Dendritic cell treated with granulocyte-macrophage colony-stimulating factor and Interleukin-4, amounts not matched to agents 40 ng/mL and 50 ng/mL, for 4 days (primary cell): ENCODE data around the gene IFNGR1.
"Not testable (repeated sequence)": the region's sequence is repeated elsewhere in the genome, so short reads cannot be mapped to it uniquely, and the experiment has no call there.

Experiments used
- H3K27ac Mint-ChIP-seq: one replicate; pipeline ENCODE4 v1.8.0; 2022; ENCODE audit warnings: mild to moderate bottlenecking, mixed read lengths
- H3K27me3 Mint-ChIP-seq: one replicate; pipeline ENCODE4 v1.8.0; 2022; ENCODE audit warnings: mild to moderate bottlenecking, mixed read lengths
- H3K36me3 Mint-ChIP-seq: one replicate; pipeline ENCODE4 v1.8.0; 2022; ENCODE audit warnings: low read depth, mixed read lengths
- H3K4me1 Mint-ChIP-seq: one replicate; pipeline ENCODE4 v1.8.0; 2022; ENCODE audit warnings: low read depth, mixed read lengths
- H3K4me3 Mint-ChIP-seq: one replicate; pipeline ENCODE4 v1.8.0; 2022; ENCODE audit warnings: mild to moderate bottlenecking, moderate library complexity, mixed read lengths
- H3K9me3 Mint-ChIP-seq: one replicate; pipeline ENCODE4 v1.8.0; 2022; ENCODE audit warnings: mixed read lengths
- intact Hi-C: fragments of 100-400 bp; cut with micrococcal nuclease; formaldehyde crosslinking; loops from one replicate; pipeline ENCODE4 v1.15.0; 2022

IFNGR1 gene

DNA sequence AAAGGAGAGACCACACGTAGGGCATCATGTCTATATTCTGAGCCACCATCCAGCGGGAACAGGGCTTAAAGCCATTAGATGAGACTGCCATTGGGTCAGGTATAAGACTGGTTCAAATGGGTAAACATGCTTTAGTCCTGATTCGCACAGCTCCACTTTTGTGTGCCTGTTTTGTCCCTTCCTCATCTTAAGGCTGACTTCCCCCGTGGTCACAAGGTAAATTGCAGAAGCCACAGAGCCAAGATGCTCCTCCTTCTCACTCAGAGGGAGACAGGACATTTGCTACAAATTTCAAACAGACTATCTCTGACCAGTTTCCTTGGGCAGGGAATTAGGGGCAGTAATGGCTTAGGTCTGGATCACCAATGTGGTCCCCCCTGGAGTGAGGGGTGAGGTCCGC, 11.4 kb upstream of the IFNGR1 start:
- Mint-ChIP-seq H3K27ac (peak overlapping the region; percentile 83), H3K4me1 (peaks cover 83% of the 10 kb centered on the region)
- intact Hi-C loops = no loop called here

DNA sequence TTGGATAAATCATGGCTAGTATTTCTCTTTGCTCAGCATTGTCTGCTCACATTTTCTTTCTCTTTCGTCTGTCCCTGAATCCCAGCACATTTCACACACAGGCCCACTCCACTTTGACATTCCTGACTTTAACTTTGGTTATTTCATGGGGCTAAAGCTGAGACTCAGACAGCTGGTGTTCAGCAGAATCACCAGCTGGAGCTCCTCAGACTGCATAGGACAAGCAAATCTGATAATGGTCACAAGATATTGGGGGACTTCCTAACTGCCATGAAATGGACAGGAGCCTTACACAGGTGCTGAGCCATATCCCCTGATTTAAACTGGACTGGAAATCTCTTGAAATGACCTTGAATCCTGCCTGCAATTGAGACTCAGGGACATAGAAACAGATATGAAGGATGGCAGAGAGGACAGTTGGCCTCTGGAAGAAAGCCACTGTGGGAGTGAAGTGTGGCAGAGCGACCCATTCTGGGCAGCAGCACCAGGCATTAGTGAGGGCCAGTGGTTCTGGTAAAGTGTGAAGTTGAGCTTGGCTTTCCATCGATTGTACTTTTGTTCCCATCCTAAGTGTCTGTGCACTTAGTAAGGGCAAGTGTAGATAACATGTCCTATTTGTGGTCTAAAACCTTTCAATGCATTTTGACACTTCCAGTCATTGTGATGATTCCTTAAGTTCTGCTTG, 10.0 kb upstream of the IFNGR1 start:
- no peak overlapping the region for H3K4me3 Mint-ChIP-seq
- no peaks in the 10 kb centered on the region for H3K36me3 Mint-ChIP-seq
- H3K9me3 Mint-ChIP-seq = no peaks in the 10 kb centered on the region
- intact Hi-C loops = no loop called here
- peak overlapping the region; percentile 67 for H3K27ac Mint-ChIP-seq
- peaks cover 86% of the 10 kb centered on the region for H3K4me1 Mint-ChIP-seq
- no peaks in the 10 kb centered on the region for H3K27me3 Mint-ChIP-seq

More for the DNA sequence above, 11.4 kb upstream of the IFNGR1 start:
- no peaks in the 10 kb centered on the region for H3K36me3 Mint-ChIP-seq
- no peaks in the 10 kb centered on the region for H3K27me3 Mint-ChIP-seq
- H3K9me3 Mint-ChIP-seq = no peaks in the 10 kb centered on the region
- no peak overlapping the region for H3K4me3 Mint-ChIP-seq

GRCh38 chr6:137227871-137228302, 8.7 kb upstream of the IFNGR1 start:
- Mint-ChIP-seq H3K4me1 (peaks cover 86% of the 10 kb centered on the region), H3K27me3 (no peaks in the 10 kb centered on the region), H3K36me3 (no peaks in the 10 kb centered on the region), H3K4me3 (no peak overlapping the region), H3K27ac (peak overlapping the region; percentile 100), H3K9me3 (no peaks in the 10 kb centered on the region)
- intact Hi-C loops = no loop called here

DNA sequence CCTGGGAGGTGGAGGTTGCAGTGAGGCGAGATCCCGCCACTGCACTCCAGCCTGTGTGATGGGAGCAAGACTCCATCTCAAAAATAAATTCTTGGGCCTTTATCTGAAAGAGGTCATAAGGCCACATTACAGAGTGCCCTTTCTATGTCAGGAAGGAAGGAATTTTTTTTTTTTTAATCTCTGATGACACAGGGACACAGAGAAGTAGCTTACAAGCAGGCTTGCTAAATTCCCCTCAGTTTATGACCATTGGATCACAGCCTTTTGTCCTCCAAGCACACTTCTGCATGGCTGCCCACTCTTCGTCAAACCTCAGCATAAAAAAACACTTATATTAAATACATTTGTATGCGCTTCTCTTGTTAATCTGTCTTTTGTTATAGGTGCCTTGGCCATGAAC, 7.5 kb upstream of the IFNGR1 start:
- Mint-ChIP-seq H3K36me3 (no peaks in the 10 kb centered on the region), H3K4me1 (peaks cover 86% of the 10 kb centered on the region), H3K27ac (peak overlapping the region; percentile 100), H3K4me3 (no peak overlapping the region), H3K9me3 (no peaks in the 10 kb centered on the region), H3K27me3 (no peaks in the 10 kb centered on the region)
- intact Hi-C loops = no loop called here

GRCh38 chr6:137224799-137225198, 5.6 kb upstream of the IFNGR1 start:
- peak overlapping the region; percentile 100 for H3K27ac Mint-ChIP-seq
- H3K4me3 Mint-ChIP-seq = no peak overlapping the region

GRCh38 chr6:137223370-137224131, 4.4 kb upstream of the IFNGR1 start:
- Mint-ChIP-seq H3K27ac (peak overlapping the region; percentile 100), H3K36me3 (peaks cover 8% of the 10 kb centered on the region), H3K4me3 (no peak overlapping the region), H3K9me3 (no peaks in the 10 kb centered on the region), H3K27me3 (no peaks in the 10 kb centered on the region), H3K4me1 (peaks cover 78% of the 10 kb centered on the region)
- intact Hi-C loops = loop anchor here (2.0 kb wide), 1 partner anchor 85 kb away; no protein-coding TSS in a partner anchor

More at GRCh38 chr6:137224799-137225198, 5.6 kb upstream of the IFNGR1 start:
- Mint-ChIP-seq H3K27me3 (no peaks in the 10 kb centered on the region), H3K36me3 (no peaks in the 10 kb centered on the region), H3K9me3 (no peaks in the 10 kb centered on the region), H3K4me1 (peaks cover 85% of the 10 kb centered on the region)
- intact Hi-C loops = loop anchor here (1.0 kb wide), 1 partner anchor 10 kb away; no protein-coding TSS in a partner anchor

- H3K4me1 Mint-ChIP-seq = peaks cover 72% of the 10 kb centered on the region
- H3K4me3 Mint-ChIP-seq = no peak overlapping the region
- peaks cover 20% of the 10 kb centered on the region for H3K36me3 Mint-ChIP-seq
- H3K27me3 Mint-ChIP-seq = no peaks in the 10 kb centered on the region
- peak overlapping the region; percentile 100 for H3K27ac Mint-ChIP-seq
- no peaks in the 10 kb centered on the region for H3K9me3 Mint-ChIP-seq
- intact Hi-C loops = loop anchor here (2.0 kb wide), 1 partner anchor 86 kb away; no protein-coding TSS in a partner anchor
These were observed 3.2 kb upstream of the IFNGR1 start for GRCh38 chr6:137222381-137222780.

GRCh38 chr6:137219664-137220252, 573 bp upstream of the IFNGR1 start:
- Mint-ChIP-seq H3K4me1 (peaks cover 66% of the 10 kb centered on the region), H3K9me3 (no peaks in the 10 kb centered on the region), H3K4me3 (peak overlapping the region; percentile 93), H3K27ac (peak overlapping the region; percentile 100), H3K27me3 (no peaks in the 10 kb centered on the region), H3K36me3 (peaks cover 40% of the 10 kb centered on the region)
- intact Hi-C loops = loop anchor here (2.0 to 5.0 kb wide), 2 partner anchors 15 to 82 kb away; no protein-coding TSS in a partner anchor

- H3K27ac Mint-ChIP-seq = peak overlapping the region; percentile 100
- no peaks in the 10 kb centered on the region for H3K27me3 Mint-ChIP-seq
- peak overlapping the region; percentile 93 for H3K4me3 Mint-ChIP-seq
- H3K36me3 Mint-ChIP-seq = peaks cover 53% of the 10 kb centered on the region
- intact Hi-C loops = loop anchor here (1.0 to 5.0 kb wide), 3 partner anchors 16 to 96 kb away; no protein-coding TSS in a partner anchor
- H3K9me3 Mint-ChIP-seq = no peaks in the 10 kb centered on the region
- H3K4me1 Mint-ChIP-seq = peaks cover 66% of the 10 kb centered on the region
These were observed 690 bp downstream of the IFNGR1 start for GRCh38 chr6:137218473-137218916.

GRCh38 chr6:137217801-137218472, 1.2 kb downstream of the IFNGR1 start:
- Mint-ChIP-seq H3K27ac (peak overlapping the region; percentile 100), H3K27me3 (no peaks in the 10 kb centered on the region), H3K4me1 (peaks cover 66% of the 10 kb centered on the region), H3K9me3 (no peaks in the 10 kb centered on the region), H3K36me3 (peaks cover 59% of the 10 kb centered on the region), H3K4me3 (peak overlapping the region; percentile 93)
- intact Hi-C loops = loop anchor here (1.0 to 5.0 kb wide), 4 partner anchors 17 to 96 kb away; no protein-coding TSS in a partner anchor

- H3K27me3 Mint-ChIP-seq = no peaks in the 10 kb centered on the region
- intact Hi-C loops = loop anchor here (2.0 to 5.0 kb wide), 2 partner anchors 54 to 80 kb away; no protein-coding TSS in a partner anchor
- no peaks in the 10 kb centered on the region for H3K9me3 Mint-ChIP-seq
- H3K36me3 Mint-ChIP-seq = peaks cover 67% of the 10 kb centered on the region
- peaks cover 70% of the 10 kb centered on the region for H3K4me1 Mint-ChIP-seq
- peak overlapping the region; percentile 93 for H3K4me3 Mint-ChIP-seq
- peak overlapping the region; percentile 100 for H3K27ac Mint-ChIP-seq
These were observed 2.2 kb downstream of the IFNGR1 start for GRCh38 chr6:137216875-137217553.

DNA sequence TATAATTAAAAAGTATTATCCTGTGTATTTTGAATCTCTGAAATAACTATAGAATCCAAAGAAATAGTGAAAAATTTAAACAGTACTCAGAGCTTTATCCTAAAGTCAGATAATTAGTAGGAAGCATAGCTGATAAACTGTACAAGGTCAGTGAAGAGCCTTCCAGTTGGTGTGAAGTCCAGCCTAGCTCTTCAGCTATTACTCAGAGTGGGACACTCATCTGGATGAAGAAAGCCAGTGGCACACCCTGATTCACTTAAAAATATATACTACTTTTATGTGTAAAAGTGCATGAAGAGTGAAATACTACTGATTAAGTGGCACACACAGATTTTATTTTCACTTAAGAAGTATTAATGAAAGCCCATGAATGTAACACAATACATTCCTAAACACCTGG, 3.1 kb downstream of the IFNGR1 start:
- Mint-ChIP-seq H3K9me3 (no peaks in the 10 kb centered on the region), H3K36me3 (peaks cover 76% of the 10 kb centered on the region), H3K4me1 (peaks cover 73% of the 10 kb centered on the region), H3K27me3 (no peaks in the 10 kb centered on the region), H3K4me3 (peak overlapping the region; percentile 93), H3K27ac (peak overlapping the region; percentile 100)
- intact Hi-C loops = loop anchor here (2.0 to 5.0 kb wide), 2 partner anchors 55 to 79 kb away; no protein-coding TSS in a partner anchor

GRCh38 chr6:137215630-137216029, 3.6 kb downstream of the IFNGR1 start:
- not testable (repeated sequence) for H3K27me3 Mint-ChIP-seq, H3K9me3 Mint-ChIP-seq
- intact Hi-C loops = loop anchor here (2.0 to 5.0 kb wide), 2 partner anchors 55 to 78 kb away; no protein-coding TSS in a partner anchor
- Mint-ChIP-seq H3K36me3 (peaks cover 81% of the 10 kb centered on the region), H3K4me3 (peak overlapping the region; percentile 70), H3K27ac (peak overlapping the region; percentile 50), H3K4me1 (peaks cover 73% of the 10 kb centered on the region)
